ENCODE data around the gene CHI3L2.
"Not testable (repeated sequence)": the region's sequence is repeated elsewhere in the genome, so short reads cannot be mapped to it uniquely, and the experiment has no call there.

GRCh38 chr1:111215285-111215684 is 12.2 kb upstream of the CHI3L2 start:
- TF ChIP-seq POLR2A, CTCF (IDR thresholded peaks at IDR 0.05): not testable (repeated sequence)
